Activated CD8-positive, alpha-beta memory T cell treated with anti-CD3 and anti-CD28 coated beads, Interleukin-2, amount 10 ng/mL, durations not matched to agents 7 days and 5 days (primary cell): ENCODE results near the gene PDE4D. TPM values are rescaled to one million over a fixed set of nuclear protein-coding genes. Genes with fewer than 3 reads are reported as not detected.

ENCODE experiments used
- ATAC-seq: fragments of 150-1000 bp; cut with Tn5 transposase; one replicate; pipeline ENCODE4 v1.10.0; 2021; ENCODE audit warnings: moderate library complexity
- CTCF ChIA-PET: fragments of 350-600 bp; sonication (Branson Sonifier 250); formaldehyde crosslinking; loops from one replicate; lab custom pipeline; 2021; ENCODE audit warnings: antibody characterized with exemption; lab: Charles Lee
- DNase-seq: peaks from one replicate; pipeline ENCODE4 v3.0.0-alpha.2; 2020
- H3K27ac Mint-ChIP-seq: one replicate; pipeline ENCODE4 v1.8.0; 2021; ENCODE audit warnings: mild to moderate bottlenecking, mixed read lengths
- H3K27me3 Mint-ChIP-seq: one replicate; pipeline ENCODE4 v1.8.0; 2021; ENCODE audit warnings: mixed read lengths
- H3K36me3 Mint-ChIP-seq: one replicate; pipeline ENCODE4 v1.8.0; 2021; ENCODE audit warnings: mild to moderate bottlenecking, mixed read lengths
- H3K4me1 Mint-ChIP-seq: one replicate; pipeline ENCODE4 v1.8.0; 2021; ENCODE audit warnings: mixed read lengths
- H3K4me3 Mint-ChIP-seq: one replicate; pipeline ENCODE4 v1.8.0; 2021; ENCODE audit warnings: mild to moderate bottlenecking, moderate library complexity, mixed read lengths
- H3K9me3 Mint-ChIP-seq: one replicate; pipeline ENCODE4 v1.8.0; 2022; ENCODE audit warnings: low read depth, mixed read lengths
- total RNA-seq, 2 experiments: library from RNA; stranded (reverse); gene quantifications; one replicate each; pipeline ENCODE4 v1.2.3, GENCODE V29; 2021

Gene PDE4D
- total RNA-seq, 2 experiments from 2014 or later = 59.3 to 66.2 TPM

DNA sequence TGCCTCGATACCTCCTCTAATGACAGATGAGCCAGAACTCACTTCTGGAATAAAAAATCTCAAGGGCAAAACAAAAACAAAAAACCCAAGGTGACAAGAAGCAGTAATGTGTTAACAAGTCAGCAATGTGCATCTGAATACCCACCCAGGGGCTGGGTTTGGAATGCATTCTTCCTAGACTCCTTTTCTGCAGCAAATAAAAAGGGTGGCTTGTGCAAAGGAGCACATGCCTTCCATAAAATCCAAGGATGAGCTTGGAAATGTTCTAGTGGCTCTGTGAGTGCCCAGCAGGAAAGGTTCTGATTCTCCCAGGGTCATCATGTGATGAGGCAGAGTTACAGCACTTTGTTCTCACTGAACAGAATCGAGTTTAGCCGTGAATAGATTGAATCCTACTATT lies 710.8 kb downstream of the PDE4D start:
- H3K36me3 Mint-ChIP-seq = no peaks in the 10 kb centered on the region
- ATAC-seq (no peak), DNase-seq (no peak)
- no peak overlapping the region for H3K27ac Mint-ChIP-seq
- peaks cover 36% of the 10 kb centered on the region for H3K27me3 Mint-ChIP-seq
- CTCF ChIA-PET = interaction anchor here (0.9 to 3.3 kb wide), 4 partner anchors 9 to 296 kb away, joined by 3 to 15 read pairs (median 5); no protein-coding TSS in a partner anchor
- no peaks in the 10 kb centered on the region for H3K9me3 Mint-ChIP-seq
- no peak overlapping the region for H3K4me3 Mint-ChIP-seq
- peaks cover 14% of the 10 kb centered on the region for H3K4me1 Mint-ChIP-seq

DNA sequence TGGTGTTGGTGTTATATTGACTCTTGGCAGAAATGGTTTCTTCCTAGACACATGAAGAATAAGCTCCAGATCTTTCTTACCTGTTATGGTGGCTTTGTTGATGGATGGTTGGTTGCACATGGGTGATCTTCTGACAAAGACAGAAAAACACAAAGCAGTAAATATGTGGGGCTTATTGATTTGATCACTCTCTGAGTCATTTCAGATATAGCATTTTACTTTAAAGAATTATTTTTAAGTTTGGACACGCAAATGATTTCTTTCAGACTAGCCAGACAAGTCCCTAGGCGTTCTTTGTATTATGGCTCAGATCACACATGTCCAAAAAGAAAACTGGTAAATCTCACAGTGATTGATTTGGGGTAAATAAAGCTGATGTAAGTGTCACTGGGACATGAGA lies 713.0 kb downstream of the PDE4D start:
- Mint-ChIP-seq H3K27ac (no peak overlapping the region), H3K36me3 (no peaks in the 10 kb centered on the region), H3K9me3 (no peaks in the 10 kb centered on the region), H3K4me3 (no peak overlapping the region), H3K27me3 (peaks cover 21% of the 10 kb centered on the region), H3K4me1 (peaks cover 24% of the 10 kb centered on the region)
- ATAC-seq (no peak), DNase-seq (no peak)
- CTCF ChIA-PET = interaction anchor here (0.7 to 3.9 kb wide), 6 partner anchors 8 to 294 kb away, joined by 3 to 26 read pairs (median 6); no protein-coding TSS in a partner anchor

DNA sequence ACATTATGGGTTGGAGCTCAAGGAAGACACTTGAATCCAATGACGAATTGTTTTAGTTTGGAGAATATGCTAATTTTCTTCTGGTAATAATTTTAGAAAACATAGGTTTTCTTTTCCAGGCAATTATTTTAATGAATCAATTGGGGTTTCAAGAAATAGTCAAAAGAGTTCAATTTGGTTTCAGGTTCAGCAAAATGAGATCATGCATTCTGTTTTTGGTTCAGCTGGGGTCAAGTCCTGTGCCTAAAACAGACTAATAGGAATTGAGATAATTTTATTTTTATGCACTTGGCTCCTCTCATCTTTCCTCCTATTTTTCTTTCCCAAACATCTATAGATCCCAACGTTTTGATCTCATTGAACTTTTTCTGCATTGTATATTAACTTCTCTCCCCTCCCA lies 713.8 kb downstream of the PDE4D start:
- no peak for ATAC-seq
- CTCF ChIA-PET = interaction anchor here (1.9 to 3.9 kb wide), 3 partner anchors 9 to 293 kb away, joined by 7 to 26 read pairs (median 17); no protein-coding TSS in a partner anchor
- DNase-seq = no peak
- Mint-ChIP-seq H3K36me3 (no peaks in the 10 kb centered on the region), H3K4me3 (no peak overlapping the region), H3K4me1 (peaks cover 24% of the 10 kb centered on the region), H3K9me3 (no peaks in the 10 kb centered on the region), H3K27me3 (peaks cover 14% of the 10 kb centered on the region), H3K27ac (no peak overlapping the region)

DNA sequence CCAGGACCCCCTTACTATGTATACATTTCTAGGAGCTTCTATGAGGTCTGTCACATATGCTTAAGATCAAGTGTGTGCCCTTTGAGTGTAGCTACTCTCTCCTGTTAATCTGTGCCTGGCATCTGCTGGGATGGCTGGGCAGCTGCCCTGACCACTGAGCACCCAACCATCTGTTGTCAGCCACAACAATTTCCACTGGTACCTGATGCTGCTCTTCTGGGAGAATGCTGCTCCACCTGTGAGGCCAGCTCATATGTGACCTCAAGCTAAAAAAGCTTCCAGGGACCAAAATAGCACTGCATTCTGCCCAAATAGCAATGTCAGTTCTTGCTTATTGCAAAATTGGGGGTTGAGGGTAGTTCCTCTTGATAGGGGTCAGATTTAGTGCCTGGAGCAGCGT lies 715.0 kb downstream of the PDE4D start:
- ATAC-seq = peak; percentile 28
- H3K4me3 Mint-ChIP-seq = no peak overlapping the region
- H3K27ac Mint-ChIP-seq = no peak overlapping the region
- no peaks in the 10 kb centered on the region for H3K9me3 Mint-ChIP-seq
- CTCF ChIA-PET = interaction anchor here (0.8 to 3.9 kb wide), 5 partner anchors 10 to 292 kb away, joined by 3 to 26 read pairs (median 14); no protein-coding TSS in a partner anchor
- H3K27me3 Mint-ChIP-seq = peaks cover 12% of the 10 kb centered on the region
- no peaks in the 10 kb centered on the region for H3K36me3 Mint-ChIP-seq
- H3K4me1 Mint-ChIP-seq = peaks cover 34% of the 10 kb centered on the region
- DNase-seq = no peak

DNA sequence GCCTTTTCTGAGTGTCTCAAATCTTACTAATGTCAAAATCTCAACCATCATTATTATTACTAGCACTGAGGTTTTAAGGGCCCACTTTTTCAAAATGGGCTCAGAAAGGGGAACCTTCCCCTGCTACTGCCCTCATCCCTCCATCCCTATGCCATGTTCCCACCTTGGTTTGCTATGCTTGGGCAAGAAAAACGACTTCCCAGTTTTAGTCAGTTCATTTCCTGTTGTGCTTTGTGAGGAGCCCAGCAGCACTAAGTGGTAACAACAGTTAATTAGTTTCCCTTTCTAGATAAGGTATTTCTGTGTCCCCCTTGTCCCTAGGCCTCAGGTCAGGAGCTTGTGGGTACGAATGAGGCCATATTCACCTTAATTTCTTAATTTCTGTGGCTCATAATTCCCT lies 715.5 kb downstream of the PDE4D start:
- Mint-ChIP-seq H3K36me3 (no peaks in the 10 kb centered on the region), H3K4me3 (no peak overlapping the region), H3K27me3 (peaks cover 12% of the 10 kb centered on the region), H3K9me3 (no peaks in the 10 kb centered on the region), H3K27ac (peak overlapping the region; percentile 76), H3K4me1 (peaks cover 35% of the 10 kb centered on the region)
- CTCF ChIA-PET = interaction anchor here (0.8 to 3.9 kb wide), 6 partner anchors 10 to 292 kb away, joined by 3 to 26 read pairs (median 9); no protein-coding TSS in a partner anchor
- no peak for DNase-seq
- ATAC-seq = peak; percentile 67

DNA sequence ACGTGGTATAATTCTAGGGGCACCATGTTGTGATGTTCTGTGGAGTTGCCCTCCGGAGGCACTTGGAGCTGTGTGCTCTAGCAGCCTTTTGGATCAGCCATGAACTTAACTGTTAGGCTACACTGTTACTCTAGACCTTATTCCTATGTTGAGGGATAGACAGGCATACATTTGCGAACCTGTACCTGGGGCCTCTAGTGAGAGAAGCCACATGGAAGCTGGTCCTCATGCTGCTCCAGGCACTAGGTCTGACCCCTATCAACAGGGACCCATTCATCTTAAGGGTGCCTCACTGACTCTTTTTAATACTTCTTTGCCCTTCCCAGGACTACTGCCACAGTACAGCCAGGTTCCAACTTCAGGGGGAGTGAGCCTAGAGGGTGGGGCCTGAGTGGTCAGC lies 715.9 kb downstream of the PDE4D start:
- peaks cover 11% of the 10 kb centered on the region for H3K27me3 Mint-ChIP-seq
- H3K27ac Mint-ChIP-seq = peak overlapping the region; percentile 76
- CTCF ChIA-PET = interaction anchor here (1.3 to 3.9 kb wide), 5 partner anchors 11 to 291 kb away, joined by 3 to 26 read pairs (median 14); no protein-coding TSS in a partner anchor
- DNase-seq = no peak
- no peaks in the 10 kb centered on the region for H3K36me3 Mint-ChIP-seq
- peaks cover 37% of the 10 kb centered on the region for H3K4me1 Mint-ChIP-seq
- no peaks in the 10 kb centered on the region for H3K9me3 Mint-ChIP-seq
- no peak overlapping the region for H3K4me3 Mint-ChIP-seq
- peak; percentile 21 for ATAC-seq

DNA sequence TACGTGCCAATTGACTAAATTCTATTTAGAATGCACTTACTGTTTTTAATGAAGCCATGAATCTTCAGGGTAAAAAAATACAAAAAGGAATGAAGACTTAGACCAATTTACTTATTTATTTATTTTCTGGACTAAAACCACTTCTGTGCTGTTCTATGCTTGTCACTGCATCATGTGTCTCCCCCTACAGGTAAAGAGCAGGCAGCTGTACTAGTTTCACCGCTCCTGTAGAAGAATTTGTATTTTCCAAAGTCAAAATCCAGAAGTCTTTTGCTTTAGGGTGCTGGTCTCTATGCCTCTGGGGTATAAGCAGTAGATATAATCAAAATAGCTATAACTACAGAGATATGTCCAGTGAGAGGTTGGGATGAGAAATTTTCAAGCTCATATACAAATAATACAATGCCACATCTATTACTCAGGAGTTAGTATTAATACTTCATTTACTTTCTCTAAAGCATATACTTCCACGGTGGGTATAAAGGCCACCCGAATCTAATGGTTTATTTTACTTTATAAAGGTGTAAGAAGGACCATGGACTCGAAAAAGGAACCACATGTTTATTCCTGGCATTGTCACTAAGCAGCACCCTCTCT lies 719.2 kb downstream of the PDE4D start:
- Mint-ChIP-seq H3K27ac (no peak overlapping the region), H3K9me3 (no peaks in the 10 kb centered on the region), H3K36me3 (peaks cover 1% of the 10 kb centered on the region), H3K4me1 (peaks cover 40% of the 10 kb centered on the region), H3K4me3 (no peak overlapping the region), H3K27me3 (no peaks in the 10 kb centered on the region)
- CTCF ChIA-PET = interaction anchor here (0.9 to 4.8 kb wide), 41 partner anchors 9 to 297 kb away, joined by 3 to 82 read pairs (median 7); no protein-coding TSS in a partner anchor
- ATAC-seq (peak; percentile 77), DNase-seq (peak; percentile 57)

DNA sequence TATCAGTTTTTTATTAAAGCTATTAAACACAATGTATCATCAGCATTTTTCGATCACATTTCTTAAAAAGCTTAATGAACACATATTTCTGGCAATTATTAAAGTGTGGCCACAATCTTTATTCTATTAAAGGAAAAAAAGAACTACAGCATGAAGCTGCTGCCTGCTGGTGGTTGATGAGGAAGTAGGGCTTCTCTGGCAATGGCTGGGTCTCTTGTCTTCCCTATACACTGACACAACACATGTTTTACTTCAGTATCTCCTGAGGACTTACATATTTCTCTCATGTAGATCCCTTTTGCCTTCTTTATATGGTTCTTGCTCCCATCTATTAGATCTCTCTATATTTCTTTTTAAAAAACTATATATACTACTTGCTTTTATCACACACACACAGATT lies 719.9 kb downstream of the PDE4D start:
- peaks cover 1% of the 10 kb centered on the region for H3K36me3 Mint-ChIP-seq
- H3K4me1 Mint-ChIP-seq = peaks cover 38% of the 10 kb centered on the region
- DNase-seq = no peak
- no peak for ATAC-seq
- no peaks in the 10 kb centered on the region for H3K27me3 Mint-ChIP-seq
- no peak overlapping the region for H3K27ac Mint-ChIP-seq
- CTCF ChIA-PET = interaction anchor here (0.6 to 4.8 kb wide), 37 partner anchors 9 to 301 kb away, joined by 3 to 82 read pairs (median 7); no protein-coding TSS in a partner anchor
- no peaks in the 10 kb centered on the region for H3K9me3 Mint-ChIP-seq
- H3K4me3 Mint-ChIP-seq = no peak overlapping the region

DNA sequence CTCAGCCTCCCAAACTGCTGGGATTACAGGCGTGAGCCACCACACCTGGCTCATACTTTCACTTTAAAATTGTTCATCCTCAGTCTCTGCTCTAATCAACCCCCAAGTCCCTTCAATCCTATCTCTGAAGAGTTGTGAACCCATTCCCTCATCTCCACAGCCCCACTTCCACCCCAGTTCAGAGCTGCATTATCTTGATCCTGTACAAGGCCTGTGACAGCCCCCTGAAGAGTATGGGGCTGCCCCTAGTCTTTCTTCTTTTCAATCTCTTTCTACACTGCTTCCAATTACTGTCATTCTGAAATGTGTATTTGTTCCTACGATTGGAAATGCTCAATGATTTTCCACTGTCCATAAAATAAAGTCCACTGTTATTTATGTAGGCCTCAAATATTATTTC lies 722.4 kb downstream of the PDE4D start:
- no peak overlapping the region for H3K27ac Mint-ChIP-seq
- CTCF ChIA-PET = interaction anchor here (0.7 kb wide), 1 partner anchor 72 kb away, joined by 3 read pairs; no protein-coding TSS in a partner anchor

DNA sequence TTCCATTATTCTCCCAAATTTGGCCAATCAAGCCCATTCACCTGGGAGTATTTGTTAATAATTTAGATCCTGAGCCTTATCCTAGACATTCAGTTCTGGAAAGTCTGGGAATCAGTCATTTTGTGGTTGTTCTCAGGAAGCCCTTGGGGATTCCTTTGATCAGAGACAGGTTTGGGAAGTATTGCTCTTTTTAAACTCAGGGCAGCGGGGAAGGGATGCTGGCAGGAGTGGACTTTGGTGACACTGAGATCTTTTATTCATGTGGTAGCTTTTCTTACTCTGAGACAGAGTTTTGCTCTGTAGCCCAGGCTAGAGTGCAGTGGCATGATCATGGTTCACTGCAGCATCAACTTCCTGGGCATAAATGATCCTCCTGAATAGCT lies 723.8 kb downstream of the PDE4D start:
- CTCF ChIA-PET = interaction anchor here (1.0 to 2.0 kb wide), 2 partner anchors 45 to 278 kb away, joined by 3 to 6 read pairs; no protein-coding TSS in a partner anchor
- peaks cover 16% of the 10 kb centered on the region for H3K4me1 Mint-ChIP-seq
- H3K36me3 Mint-ChIP-seq = peaks cover 1% of the 10 kb centered on the region
- no peaks in the 10 kb centered on the region for H3K27me3 Mint-ChIP-seq
- H3K9me3 Mint-ChIP-seq = no peaks in the 10 kb centered on the region
- ATAC-seq (no peak), DNase-seq (no peak)
- no peak overlapping the region for H3K27ac Mint-ChIP-seq
- no peak overlapping the region for H3K4me3 Mint-ChIP-seq

More for the DNA sequence above, 722.4 kb downstream of the PDE4D start:
- H3K36me3 Mint-ChIP-seq = peaks cover 1% of the 10 kb centered on the region
- DNase-seq (no peak), ATAC-seq (no peak)
- H3K4me3 Mint-ChIP-seq = no peak overlapping the region
- H3K9me3 Mint-ChIP-seq = no peaks in the 10 kb centered on the region
- peaks cover 16% of the 10 kb centered on the region for H3K4me1 Mint-ChIP-seq
- no peaks in the 10 kb centered on the region for H3K27me3 Mint-ChIP-seq

DNA sequence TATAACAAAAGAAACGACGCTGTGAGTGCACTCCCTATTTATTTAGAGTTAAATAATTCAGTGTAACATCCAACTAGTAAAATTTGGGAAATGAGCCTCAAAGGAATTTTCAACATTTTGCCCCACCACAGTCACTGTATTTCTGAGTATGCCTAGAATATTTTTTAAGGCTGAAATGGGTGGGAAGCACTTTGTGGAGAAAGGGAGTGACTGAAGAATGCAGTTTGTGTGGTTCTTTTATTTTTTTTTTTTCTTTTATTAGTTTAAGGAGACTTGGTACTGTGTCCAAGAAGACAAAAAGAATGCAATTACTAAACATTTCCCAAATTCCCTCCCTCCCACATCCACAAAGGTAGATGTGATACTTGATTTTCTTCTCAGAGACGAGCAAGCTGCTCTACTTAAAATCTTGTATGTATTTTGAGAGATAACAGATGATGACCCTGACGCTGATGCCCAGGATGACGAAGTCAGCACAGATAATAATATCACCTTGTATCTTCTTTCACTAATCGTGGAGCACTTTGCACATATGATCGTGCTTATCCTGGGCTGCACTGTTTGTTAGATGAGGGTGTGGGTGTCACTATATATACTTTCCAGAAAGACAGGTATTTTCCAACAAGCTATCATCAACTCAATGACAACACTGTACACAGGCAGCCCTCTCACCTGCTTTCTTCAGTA lies 724.3 kb downstream of the PDE4D start:
- DNase-seq (no peak), ATAC-seq (no peak)
- CTCF ChIA-PET = interaction anchor here (1.0 to 2.0 kb wide), 2 partner anchors 44 to 278 kb away, joined by 3 to 6 read pairs; no protein-coding TSS in a partner anchor
- H3K9me3 Mint-ChIP-seq = no peaks in the 10 kb centered on the region
- no peaks in the 10 kb centered on the region for H3K27me3 Mint-ChIP-seq
- no peak overlapping the region for H3K4me3 Mint-ChIP-seq
- H3K4me1 Mint-ChIP-seq = peaks cover 13% of the 10 kb centered on the region
- no peak overlapping the region for H3K27ac Mint-ChIP-seq
- H3K36me3 Mint-ChIP-seq = peaks cover 1% of the 10 kb centered on the region

DNA sequence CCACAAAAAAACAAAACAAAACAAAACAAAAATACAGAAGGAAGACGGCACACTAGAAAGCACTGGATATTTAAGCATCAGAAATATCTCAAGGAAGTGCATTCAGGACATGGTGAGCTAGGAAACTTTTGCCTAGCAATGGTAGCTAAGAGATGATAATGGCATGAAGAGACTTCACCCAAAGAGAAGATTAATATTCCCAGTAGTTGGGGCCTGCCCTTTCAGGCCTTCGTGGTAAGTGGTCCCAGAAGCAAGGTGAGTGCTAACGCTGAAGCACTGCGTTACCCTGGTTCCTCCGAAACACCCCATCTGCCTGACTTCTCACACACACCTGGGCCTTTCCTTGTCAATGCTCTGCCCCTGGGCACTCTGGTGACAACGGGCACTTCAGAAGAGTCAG lies 725.5 kb downstream of the PDE4D start:
- CTCF ChIA-PET = interaction anchor here (0.7 kb wide), 1 partner anchor 20 kb away, joined by 3 read pairs; no protein-coding TSS in a partner anchor
- Mint-ChIP-seq H3K9me3 (no peaks in the 10 kb centered on the region), H3K4me3 (no peak overlapping the region), H3K36me3 (peaks cover 1% of the 10 kb centered on the region), H3K27ac (no peak overlapping the region), H3K4me1 (peaks cover 5% of the 10 kb centered on the region), H3K27me3 (no peaks in the 10 kb centered on the region)
- DNase-seq = no peak
- no peak for ATAC-seq
